ENCODE data around the gene PARVB.
"Not testable (repeated sequence)": the region's sequence is repeated elsewhere in the genome, so short reads cannot be mapped to it uniquely, and the experiment has no call there.

Gene PARVB

GRCh38 chr22:44056649-44057048, 32.5 kb downstream of the PARVB start:
- not testable (repeated sequence) for DNase-seq (ENCODE audit: low read depth)

- no peak for DNase-seq (ENCODE audit: low read depth)
Observed at GRCh38 chr22:44057401-44057987, 33.4 kb downstream of the PARVB start.

- DNase-seq (ENCODE audit: low read depth): no peak
Observed at GRCh38 chr22:44063462-44064371, 39.6 kb downstream of the PARVB start.

GRCh38 chr22:44067033-44067432, 42.9 kb downstream of the PARVB start:
- no peak for DNase-seq (ENCODE audit: low read depth)

GRCh38 chr22:44067901-44068300, 43.8 kb downstream of the PARVB start:
- DNase-seq (ENCODE audit: low read depth): no peak

- DNase-seq (ENCODE audit: low read depth): no peak
Observed at GRCh38 chr22:44068422-44069191, 44.5 kb downstream of the PARVB start.

- no peak for DNase-seq (ENCODE audit: low read depth)
Observed at GRCh38 chr22:44070029-44070428, 45.9 kb downstream of the PARVB start.

- no peak for DNase-seq (ENCODE audit: low read depth)
Observed at GRCh38 chr22:44071781-44072326, 47.8 kb downstream of the PARVB start.

- no peak for DNase-seq (ENCODE audit: low read depth)
Observed at GRCh38 chr22:44074337-44074984, 50.4 kb downstream of the PARVB start.

- DNase-seq (ENCODE audit: low read depth): no peak
Observed at GRCh38 chr22:44075022-44075421, 50.9 kb downstream of the PARVB start.

- no peak for DNase-seq (ENCODE audit: low read depth)
Observed at GRCh38 chr22:44075670-44076069, 51.6 kb downstream of the PARVB start.

- DNase-seq (ENCODE audit: low read depth): no peak
Observed at GRCh38 chr22:44076825-44077224, 52.7 kb downstream of the PARVB start.

GRCh38 chr22:44080936-44081861, 57.1 kb downstream of the PARVB start:
- peak; percentile 58 for DNase-seq (ENCODE audit: low read depth)

- DNase-seq (ENCODE audit: low read depth): no peak
Observed at GRCh38 chr22:44082801-44083200, 58.7 kb downstream of the PARVB start.

GRCh38 chr22:44084044-44084772, 60.1 kb downstream of the PARVB start:
- no peak for DNase-seq (ENCODE audit: low read depth)

GRCh38 chr22:44085743-44086270, 61.7 kb downstream of the PARVB start:
- DNase-seq (ENCODE audit: low read depth): no peak

GRCh38 chr22:44086271-44087088, 62.4 kb downstream of the PARVB start:
- DNase-seq (ENCODE audit: low read depth): no peak

- no peak for DNase-seq (ENCODE audit: low read depth)
Observed at GRCh38 chr22:44087089-44087430, 63.0 kb downstream of the PARVB start.

GRCh38 chr22:44088976-44089570, 65.0 kb downstream of the PARVB start:
- no peak for DNase-seq (ENCODE audit: low read depth)
